ENCODE data around the gene DDX53. TPM values are rescaled to one million over a fixed set of nuclear protein-coding genes. Genes with fewer than 3 reads are reported as not detected.

Gene DDX53
- total and polyA plus RNA-seq, 8 donors = not detected

- H3K4me3 ChIP-seq = no peak overlapping the region
- H3K36me3 ChIP-seq = no peaks in the 10 kb centered on the region
- H3K9me3 ChIP-seq = no peaks in the 10 kb centered on the region
- no peaks in the 10 kb centered on the region for H3K27me3 ChIP-seq
- intact Hi-C loops (cut with DNase I) = no loop called here
- 66 to 69% methylated on average over 4 of the region's 4 CpGs for WGBS, 2 donors
- TF ChIP-seq CTCF (IDR thresholded peaks at IDR 0.05) = no peak
- no peaks in the 10 kb centered on the region for H3K4me1 ChIP-seq
- H3K27ac ChIP-seq = no peak overlapping the region
- no peak for DNase-seq
- no peak for ATAC-seq
- FAIRE-seq = no peak
These were observed 25.1 kb upstream of the DDX53 start for GRCh38 chrX:22974616-22975015.

GRCh38 chrX:22975786-22976185 is 24.0 kb upstream of the DDX53 start:
- FAIRE-seq (no peak), DNase-seq (no peak), ATAC-seq (no peak)
- H3K4me3 ChIP-seq = no peak overlapping the region
- no peak for TF ChIP-seq CTCF (IDR thresholded peaks at IDR 0.05)
- intact Hi-C loops (cut with DNase I) = no loop called here
- no peaks in the 10 kb centered on the region for H3K36me3 ChIP-seq
- no peak overlapping the region for H3K27ac ChIP-seq
- WGBS, 2 donors = 42 to 49% methylated on average over 1 of the region's 1 CpG
- no peaks in the 10 kb centered on the region for H3K9me3 ChIP-seq
- no peaks in the 10 kb centered on the region for H3K4me1 ChIP-seq
- H3K27me3 ChIP-seq = no peaks in the 10 kb centered on the region

DNA sequence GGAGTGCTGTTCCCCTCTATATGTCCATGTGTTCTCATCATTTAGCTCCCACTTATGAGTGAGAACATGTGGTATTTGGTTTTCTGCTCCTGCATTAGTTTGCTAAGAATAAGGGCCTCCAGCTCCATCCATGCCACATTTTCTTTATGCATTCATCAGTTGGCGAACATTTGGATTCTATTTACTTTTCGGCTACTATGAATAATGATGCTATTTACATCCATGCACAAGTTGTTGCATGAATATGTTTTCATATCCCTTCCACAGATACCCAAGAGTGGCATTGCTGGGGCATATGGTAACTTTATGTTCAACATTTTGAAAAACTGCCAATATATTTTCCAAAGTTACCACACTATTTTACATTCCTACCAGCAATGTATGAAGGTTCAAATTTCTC is 13.8 kb upstream of the DDX53 start:
- H3K4me3 ChIP-seq = no peak overlapping the region
- no peak for TF ChIP-seq CTCF (IDR thresholded peaks at IDR 0.05)
- no peak for DNase-seq
- 78 to 82% methylated on average over 2 of the region's 2 CpGs for WGBS, 2 donors
- intact Hi-C loops (cut with DNase I) = no loop called here
- H3K27ac ChIP-seq = no peak overlapping the region
- H3K27me3 ChIP-seq = peaks cover 0 to 18% (median 0%) of the 10 kb centered on the region in 4 donors
- H3K9me3 ChIP-seq = no peaks in the 10 kb centered on the region
- H3K4me1 ChIP-seq = no peaks in the 10 kb centered on the region
- H3K36me3 ChIP-seq = no peaks in the 10 kb centered on the region
- FAIRE-seq = no peak
- ATAC-seq = no peak

GRCh38 chrX:22987452-22987851 is 12.3 kb upstream of the DDX53 start:
- WGBS, 2 donors = 50 to 57% methylated on average over 1 of the region's 1 CpG
- intact Hi-C loops (cut with DNase I) = no loop called here
- H3K27ac ChIP-seq = no peak overlapping the region
- no peak for ATAC-seq
- H3K36me3 ChIP-seq = no peaks in the 10 kb centered on the region
- no peak for TF ChIP-seq CTCF (IDR thresholded peaks at IDR 0.05)
- no peaks in the 10 kb centered on the region for H3K9me3 ChIP-seq
- peaks cover 0 to 22% (median 0%) of the 10 kb centered on the region in 4 donors for H3K27me3 ChIP-seq
- DNase-seq = no peak
- H3K4me1 ChIP-seq = no peaks in the 10 kb centered on the region
- no peak overlapping the region for H3K4me3 ChIP-seq
- no peak for FAIRE-seq

- intact Hi-C loops (cut with DNase I) = no loop called here
- Histone ChIP-seq H3K27ac (no peak overlapping the region), H3K4me1 (no peaks in the 10 kb centered on the region), H3K9me3 (no peaks in the 10 kb centered on the region), H3K36me3 (no peaks in the 10 kb centered on the region), H3K27me3 (peaks cover 0 to 7% (median 0%) of the 10 kb centered on the region in 4 donors), H3K4me3 (no peak overlapping the region)
- 38 to 62% methylated on average over 2 of the region's 2 CpGs for WGBS, 2 donors
- no peak for TF ChIP-seq CTCF (IDR thresholded peaks at IDR 0.05)
- FAIRE-seq = no peak
- DNase-seq = no peak
- ATAC-seq = no peak
These were observed 3.4 kb downstream of the DDX53 start for GRCh38 chrX:23003116-23003515.
